ENCODE results near the gene RBMXL3.
"Not testable (repeated sequence)": the region's sequence is repeated elsewhere in the genome, so short reads cannot be mapped to it uniquely, and the experiment has no call there.

Gene RBMXL3

DNA sequence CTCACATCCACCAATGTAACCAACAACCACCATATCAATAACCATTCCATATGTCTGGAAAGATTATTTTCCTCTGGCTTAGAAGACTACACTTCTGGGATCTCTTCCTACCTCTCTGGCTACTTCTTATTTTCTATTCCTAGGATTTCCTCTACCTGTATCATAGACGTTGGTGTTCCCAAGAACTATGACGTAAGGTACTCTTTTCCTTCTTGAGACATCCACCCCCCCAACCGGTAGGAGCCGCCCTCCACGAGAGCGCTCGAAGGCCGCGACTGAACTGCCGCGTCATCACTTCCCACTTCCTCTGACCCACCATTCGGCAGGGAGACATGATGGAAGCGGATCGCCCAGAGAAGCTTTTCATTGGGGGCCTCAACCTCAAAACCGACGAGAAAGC lies at the start of gene RBMXL3:
TSS of gene RBMXL3 (plus strand) at position 301 of the 400 bp plus-strand sequence. CDS start at position 333, 32 bp downstream.
- no peak for DNase-seq

DNA sequence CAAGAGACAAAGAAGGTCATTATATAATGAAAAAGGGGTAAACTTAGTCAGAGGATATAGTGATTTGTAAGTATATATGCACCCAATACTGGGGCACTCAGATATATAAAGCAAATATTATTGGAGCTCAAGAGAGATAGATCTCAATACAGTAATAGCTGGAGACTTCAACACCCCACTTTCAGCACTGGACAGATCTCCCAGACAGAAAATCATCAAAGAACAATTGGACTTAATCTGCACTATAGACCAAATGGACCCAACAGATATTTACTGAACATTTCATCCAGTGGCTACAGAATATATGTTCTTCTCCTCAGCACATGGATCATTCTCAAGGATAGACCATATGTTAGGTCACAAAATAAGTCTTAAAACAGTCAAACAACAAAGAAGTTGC lies 47.2 kb upstream of the RBMXL3 start:
- DNase-seq: no peak

DNA sequence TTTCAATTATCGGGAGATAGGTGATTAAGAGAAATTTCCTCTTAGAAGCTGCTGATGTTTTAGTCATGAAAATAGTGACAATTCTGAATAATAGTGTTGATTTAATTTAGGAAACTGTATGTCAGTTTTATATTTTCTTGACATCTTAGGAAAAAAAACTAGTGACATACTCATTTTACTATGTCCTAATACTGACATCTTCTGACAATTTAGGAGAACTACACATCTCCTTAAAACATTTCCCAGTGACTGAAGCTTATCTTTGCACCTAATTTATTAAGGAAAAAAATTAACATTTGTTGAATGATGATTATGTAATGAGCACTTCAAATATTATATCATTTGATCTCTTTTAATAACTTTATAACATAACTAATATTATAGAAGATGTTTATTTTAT lies 42.0 kb upstream of the RBMXL3 start:
- DNase-seq: no peak

DNA sequence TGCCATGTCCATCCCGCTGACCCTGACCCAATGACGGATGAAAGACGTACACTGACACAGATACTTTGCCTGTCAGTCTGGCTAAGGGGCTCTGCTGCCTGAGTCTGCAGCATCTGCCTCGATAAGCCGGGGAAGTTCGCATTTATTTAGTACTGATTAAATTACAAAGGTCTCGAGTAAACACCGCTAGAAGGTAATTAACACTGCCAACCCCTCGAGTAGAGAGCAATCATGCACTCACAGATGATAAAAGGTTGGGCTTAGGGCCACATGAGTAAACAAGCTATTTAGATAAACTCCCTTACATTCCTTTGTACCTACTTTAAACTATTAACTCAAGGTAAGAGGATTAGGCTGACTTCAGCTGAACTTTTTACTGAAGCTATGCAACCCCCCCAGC lies 16.0 kb upstream of the RBMXL3 start:
- DNase-seq: no peak

DNA sequence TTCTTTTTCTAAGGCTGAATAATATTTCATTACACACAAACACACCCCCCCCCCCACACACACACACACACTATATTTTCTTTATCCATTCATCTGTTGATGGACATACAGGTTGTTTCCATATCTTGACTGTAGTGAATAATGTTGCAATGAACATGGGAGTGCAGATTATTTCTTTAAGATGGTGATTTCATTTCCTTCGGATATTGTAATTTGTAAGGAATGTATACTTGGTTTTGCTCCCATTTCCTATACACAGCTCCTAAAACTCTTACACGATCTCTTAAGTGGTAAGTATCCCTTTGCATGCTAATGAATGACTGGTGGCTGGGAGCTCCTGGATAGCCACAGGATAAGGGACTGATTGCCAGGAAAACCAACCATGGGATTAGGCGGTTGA lies 14.7 kb upstream of the RBMXL3 start:
- no peak for DNase-seq

DNA sequence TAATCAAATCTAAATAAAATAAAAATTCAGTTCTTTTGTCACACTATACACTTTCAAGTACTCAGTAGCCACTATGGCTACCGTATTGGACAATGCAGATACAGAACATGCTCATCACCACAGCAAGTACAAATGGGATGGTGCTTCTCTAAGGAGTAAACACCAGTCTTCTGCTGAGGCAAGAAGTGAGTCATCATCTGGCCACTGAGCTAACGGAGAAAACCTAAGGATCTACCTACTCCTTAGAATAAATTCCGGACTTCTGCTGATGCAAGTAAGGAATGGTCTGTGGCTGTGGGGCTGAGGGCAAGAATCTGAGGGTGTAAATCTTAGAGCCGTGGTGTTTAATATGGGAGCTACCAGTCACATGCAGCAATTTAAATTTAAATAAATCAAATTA lies 11.3 kb upstream of the RBMXL3 start:
- DNase-seq: no peak

DNA sequence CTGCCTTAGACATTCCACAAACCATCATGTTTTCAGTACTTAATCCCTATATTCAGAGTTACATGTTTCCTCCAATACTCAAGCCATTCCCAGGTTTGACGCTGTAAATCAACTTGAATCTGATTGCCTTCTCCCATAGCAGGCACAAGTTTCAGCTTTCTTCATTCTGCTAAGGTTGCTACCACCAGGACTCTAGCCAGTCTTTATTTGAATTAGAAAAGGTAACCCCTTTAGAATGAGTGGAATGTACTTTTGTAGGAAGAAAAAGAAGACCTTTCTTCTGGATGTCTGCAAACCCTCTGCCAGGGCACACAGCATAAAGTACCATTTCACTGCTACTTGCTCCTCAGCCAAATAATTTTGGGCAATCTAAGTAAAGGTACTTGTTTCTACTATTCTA lies 10.7 kb upstream of the RBMXL3 start:
- no peak for DNase-seq

DNA sequence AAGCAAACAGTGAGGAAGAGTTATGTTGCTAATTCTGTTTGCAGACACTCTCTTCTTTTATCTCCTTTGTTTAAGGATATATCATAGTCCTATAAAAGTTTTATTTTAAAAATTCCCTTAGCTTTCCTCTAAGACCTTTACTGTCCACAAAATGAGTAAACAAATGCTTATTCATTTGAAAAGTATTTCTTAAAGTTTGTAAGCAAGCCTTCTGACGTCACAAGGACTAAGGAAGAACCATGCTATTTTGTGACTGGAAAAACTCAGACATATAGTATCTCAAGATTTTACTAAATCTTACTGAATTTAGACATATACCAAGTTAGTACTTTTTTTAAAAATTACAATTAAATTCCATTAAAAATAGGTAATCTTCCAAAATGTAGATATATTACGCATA lies 5.2 kb upstream of the RBMXL3 start:
- DNase-seq: no peak

DNA sequence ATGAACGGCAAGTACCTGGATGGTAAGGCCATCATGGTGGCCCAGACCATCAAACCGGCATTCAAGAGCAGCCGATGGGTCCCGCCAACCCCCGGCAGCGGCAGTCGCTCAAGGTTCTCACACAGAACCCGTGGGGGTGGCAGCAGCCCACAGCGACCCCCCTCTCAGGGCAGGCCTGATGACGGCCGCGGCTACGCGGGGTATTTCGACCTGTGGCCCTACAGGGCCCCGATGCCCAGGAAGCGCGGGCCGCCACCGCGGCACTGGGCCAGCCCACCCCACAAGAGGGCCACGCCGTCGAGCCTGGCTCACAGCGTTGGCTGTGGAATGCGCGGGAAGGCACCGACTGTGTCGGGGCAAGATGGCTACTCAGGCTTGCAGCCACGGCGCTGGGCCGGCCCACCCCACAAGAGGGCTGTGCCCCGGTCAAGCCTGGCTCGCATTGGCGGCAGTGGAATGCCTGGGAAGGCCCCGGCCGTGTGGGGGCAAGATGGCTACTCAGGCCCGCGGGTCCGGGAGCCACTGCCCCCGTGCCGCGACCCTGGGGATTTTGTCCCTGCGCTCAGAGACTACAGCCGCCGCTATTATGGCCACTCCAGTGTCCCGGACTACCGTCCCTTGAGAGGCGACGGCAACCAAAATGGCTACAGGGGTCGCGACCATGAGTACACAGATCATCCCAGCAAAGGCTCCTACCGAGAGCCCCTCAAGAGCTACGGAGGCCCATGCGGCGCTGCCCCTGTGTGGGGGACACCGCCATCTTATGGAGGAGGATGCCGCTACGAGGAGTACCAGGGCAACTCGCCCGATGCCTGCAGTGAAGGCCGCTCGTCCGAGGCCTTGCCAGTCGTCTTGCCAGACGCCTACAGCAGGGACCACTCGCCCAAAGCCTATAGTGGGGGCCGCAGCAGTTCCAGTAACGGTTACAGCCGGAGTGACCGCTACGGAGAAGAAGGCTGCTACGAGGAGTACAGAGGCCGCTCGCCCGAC lies 731 bp downstream of the RBMXL3 start:
- no peak for DNase-seq

DNA sequence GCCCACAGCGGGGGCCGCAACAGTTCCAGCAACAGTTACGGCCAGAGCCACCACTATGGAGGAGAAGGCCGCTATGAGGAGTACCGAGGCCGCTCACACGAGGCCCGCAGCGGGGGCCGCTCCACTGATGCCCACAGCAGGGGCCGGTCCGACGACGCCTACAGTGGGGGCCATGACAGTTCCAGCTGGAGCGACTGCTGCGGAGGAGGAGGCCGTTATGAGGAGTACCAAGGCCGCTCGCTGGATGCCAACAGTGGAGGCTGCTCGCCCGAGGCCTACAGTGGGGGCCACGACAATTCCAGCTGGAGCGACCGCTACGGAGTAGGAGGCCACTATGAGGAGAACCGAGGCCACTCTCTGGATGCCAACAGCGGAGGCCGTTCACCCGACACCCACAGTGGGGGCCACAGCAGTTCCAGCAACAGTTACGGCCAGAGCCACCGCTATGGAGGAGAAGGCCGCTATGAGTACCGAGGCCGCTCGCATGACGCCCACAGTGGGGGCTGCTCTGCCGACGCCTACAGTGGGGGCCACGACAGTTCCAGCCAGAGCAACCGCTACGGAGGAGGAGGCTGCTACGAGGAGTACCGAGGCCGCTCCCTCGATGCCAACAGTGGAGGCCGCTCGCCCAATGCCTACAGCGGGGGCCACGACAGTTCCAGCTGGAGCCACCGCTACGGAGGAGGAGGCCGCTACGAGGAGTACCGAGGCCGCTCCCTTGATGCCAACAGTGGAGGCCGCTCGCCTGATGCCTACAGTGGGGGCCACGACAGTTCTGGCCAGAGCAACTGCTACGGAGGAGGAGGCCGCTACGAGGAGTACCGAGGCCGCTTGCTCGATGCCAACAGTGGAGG lies 1.7 kb downstream of the RBMXL3 start:
- no peak for DNase-seq

DNA sequence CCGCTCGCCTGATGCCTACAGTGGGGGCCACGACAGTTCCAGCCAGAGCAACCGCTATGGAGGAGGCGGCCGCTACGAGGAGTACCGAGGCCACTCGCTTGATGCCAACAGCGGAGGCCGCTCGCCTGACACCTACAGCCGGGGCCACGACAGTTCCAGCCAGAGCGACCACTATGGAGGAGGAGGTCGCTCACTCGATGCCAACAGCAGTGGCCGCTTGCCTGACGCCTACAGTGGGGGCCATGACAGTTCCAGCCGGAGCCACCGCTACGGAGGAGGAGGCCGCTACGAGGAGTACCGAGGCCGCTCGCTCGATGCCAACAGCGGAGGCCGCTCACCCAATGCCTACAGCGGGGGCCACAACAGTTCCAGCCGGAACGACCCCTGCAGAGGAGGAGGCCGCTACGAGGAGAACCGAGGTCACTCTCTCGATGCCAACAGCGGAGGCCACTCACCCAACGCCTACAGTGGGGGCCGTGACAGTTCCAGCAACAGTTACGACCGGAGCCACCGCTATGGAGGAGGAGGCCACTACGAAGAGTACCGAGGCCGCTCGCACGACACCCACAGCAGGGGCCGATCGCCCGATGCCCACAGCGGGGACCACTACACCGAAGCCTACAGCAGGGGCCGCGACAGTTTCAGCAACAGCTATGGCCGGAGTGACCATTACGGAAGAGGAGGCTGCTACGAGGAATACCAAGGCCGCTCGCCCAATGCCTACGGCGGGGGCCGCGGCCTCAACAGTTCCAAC lies 2.5 kb downstream of the RBMXL3 start:
- DNase-seq: no peak

DNA sequence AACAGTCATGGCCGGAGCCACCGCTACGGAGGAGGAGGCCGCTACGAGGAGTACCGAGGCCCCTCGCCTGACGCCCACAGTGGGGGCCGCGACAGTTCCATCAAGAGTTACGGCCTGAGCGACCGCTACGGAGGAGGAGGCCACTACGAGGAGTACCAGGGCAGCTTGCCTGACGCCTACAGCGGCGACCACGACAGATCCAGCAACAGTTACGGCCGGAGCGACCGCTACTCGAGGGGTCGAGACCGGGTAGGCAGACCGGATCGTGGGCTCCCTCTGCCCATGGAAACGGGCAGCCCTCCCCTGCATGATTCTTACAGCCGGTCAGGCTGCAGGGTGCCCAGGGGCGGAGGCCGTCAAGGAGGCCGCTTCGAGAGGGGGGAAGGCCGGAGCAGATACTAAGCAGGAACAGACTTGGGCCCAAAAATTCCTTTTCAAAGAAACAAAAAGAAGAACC lies 3.1 kb downstream of the RBMXL3 start:
- no peak for DNase-seq

DNA sequence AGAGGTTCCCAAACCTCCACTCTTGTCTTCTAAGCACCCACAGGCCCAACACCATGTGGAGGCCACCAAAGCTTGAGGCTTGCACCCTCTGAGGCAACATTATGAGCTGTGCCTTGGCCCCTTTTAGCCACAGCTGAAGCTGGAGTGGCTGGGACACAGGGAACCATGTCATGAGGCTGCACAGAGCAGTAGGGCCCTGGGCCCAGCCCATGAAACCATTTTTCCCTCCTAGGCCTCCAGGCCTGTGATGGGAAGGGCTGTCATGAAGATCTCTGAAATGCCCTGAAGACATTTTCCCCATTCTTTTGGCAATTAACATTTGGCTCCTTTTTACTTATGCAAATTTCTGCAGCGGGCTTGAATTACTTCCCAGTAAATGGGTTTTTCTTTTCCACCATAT lies 14.8 kb downstream of the RBMXL3 start:
- DNase-seq: no peak

DNA sequence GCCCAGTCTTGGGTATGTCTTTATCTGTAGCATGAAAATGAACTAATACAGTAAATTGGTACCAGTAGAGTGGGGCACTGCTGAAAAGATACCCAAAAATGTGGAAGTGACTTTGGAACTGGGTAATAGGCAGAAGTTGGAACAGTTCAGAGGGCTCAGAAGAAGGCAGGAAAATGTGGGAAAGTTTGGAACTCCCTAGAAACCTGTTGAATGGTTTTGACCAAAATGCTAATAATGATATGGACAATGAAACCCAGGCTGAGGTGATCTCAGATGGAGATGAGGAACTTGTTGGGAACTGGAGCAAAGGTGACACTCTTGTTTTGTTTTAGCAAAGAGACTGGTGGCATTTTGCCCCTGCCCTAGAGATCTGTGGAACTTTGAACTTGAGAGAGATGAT lies 20.3 kb downstream of the RBMXL3 start:
- DNase-seq: not testable (repeated sequence)

DNA sequence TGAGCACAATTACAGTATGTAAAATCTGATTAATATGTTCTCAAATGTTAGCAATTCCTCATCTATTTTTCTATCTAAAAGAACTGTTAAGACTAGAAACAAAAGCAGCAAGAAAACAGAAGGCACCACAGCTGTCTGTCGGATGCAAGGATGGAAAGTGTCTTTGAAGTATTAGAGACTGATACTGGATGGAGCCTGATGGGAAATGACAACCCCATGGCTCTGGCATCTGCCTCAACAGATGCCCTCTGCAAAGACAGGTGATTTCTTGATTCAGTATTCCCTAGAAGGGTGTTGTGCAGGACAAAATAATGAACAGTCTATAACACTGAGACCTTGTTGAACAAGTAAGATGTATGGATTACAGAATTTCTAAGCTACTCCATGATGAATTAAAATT lies 24.9 kb downstream of the RBMXL3 start:
- no peak for DNase-seq

DNA sequence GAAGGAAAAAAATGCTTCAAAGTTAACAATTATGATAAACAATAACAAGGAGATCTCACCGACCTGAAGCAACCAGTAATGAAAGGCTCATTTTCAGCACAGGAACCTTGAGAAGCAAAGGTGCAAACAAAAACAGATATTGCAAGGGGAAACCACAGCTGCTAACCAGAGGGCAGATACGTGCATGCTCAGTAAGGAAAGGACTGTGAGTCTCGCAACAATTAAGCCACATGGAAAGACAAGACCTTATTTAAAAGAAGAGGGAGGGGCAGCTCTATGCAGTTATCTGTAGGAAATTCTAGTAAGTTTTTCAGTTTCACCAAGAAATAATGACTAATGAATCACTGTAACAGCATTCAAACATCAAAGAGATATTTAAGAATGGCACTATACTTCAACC lies 25.4 kb downstream of the RBMXL3 start:
- no peak for DNase-seq

DNA sequence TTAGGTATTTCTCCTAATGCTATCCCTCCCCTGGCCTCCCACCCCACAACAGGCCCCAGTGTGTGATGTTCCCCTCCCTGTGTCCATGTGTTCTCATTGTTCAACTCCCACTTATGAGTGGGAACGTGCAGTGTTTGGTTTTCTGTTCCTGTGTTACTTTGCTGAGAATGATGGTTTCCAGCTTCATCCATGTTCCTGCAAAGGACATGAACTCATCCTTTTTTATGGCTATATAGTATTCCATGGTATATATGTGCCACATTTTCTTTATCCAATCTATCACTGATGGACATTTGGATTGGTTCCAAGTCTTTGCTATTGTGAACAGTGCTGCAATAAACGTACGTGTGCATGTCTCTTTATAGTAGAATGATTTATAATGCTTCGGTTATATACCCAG lies 28.1 kb downstream of the RBMXL3 start:
- DNase-seq: not testable (repeated sequence)

DNA sequence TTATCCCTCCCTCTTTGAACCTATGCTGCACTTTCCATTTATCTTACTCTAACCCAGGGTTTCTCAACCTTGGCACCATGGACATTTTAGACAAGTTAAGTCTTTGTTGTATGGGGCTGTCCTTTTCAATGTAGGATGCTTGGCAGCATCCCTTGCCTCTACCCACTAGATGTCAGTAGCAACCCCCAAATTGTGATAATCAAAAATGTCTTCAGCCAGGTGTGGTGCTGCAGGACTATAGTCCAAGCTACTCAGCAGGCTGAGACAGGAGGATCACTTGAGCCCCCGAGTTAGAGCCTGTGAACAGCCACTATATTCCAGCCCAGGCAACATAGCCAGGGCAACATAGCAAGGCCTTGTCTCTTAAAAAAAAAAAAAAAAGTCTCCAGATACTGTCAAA lies 37.7 kb downstream of the RBMXL3 start:
- DNase-seq: no peak

DNA sequence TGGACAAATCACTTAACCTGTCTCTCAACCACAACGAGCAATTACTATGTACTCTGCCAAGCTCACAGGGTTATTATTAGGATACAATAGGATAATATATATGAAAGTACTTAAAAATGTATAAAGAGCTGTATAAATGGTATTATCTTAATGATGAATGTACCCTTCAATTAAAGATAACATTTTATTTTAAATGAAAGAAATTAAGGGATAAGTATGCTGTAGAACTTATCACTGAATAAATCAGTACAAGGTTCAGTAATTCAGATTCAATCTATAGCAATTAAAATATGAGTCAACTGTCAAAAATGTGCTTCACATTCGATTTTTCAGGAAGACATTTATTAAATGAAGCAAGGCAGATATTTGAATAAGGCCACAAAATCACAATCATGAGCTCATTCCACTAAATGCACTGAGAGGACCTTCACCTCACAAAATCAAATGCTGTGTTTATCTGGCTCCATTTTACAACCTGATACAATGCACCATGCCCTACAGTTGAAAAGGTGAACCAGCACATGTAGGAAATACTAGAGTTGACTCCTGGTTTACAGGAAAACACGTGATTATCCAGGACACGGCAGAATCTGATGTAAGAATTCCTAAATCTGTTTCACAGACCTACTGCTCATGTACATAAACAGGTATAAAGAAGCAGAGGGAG lies 40.3 kb downstream of the RBMXL3 start:
- no peak for DNase-seq

DNA sequence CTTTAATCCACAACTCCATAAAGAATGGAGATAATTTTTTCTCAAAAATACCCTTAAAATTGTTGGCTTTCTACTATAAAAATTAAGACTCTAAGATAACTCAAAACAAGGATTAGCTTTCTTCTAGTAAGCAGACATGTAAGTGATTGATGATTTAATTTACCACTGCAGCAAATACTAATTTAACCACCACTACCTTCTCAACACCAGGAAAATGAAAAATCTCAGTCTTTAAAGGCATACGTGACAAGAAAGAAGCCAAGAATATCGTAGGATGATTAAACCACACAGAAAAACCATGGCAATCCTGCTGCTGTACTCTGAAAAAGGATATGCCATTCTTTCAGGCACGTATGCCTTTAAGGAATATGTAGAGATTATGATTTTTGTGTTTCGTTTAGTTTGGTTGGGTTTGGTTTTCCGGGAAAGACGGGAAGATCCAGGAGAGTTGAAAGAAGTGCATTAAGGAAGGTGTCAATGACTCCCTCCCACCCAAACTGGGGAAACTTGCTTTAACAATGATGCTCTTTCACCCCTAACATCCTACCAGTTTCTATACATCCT lies 43.8 kb downstream of the RBMXL3 start:
- no peak for DNase-seq

DNA sequence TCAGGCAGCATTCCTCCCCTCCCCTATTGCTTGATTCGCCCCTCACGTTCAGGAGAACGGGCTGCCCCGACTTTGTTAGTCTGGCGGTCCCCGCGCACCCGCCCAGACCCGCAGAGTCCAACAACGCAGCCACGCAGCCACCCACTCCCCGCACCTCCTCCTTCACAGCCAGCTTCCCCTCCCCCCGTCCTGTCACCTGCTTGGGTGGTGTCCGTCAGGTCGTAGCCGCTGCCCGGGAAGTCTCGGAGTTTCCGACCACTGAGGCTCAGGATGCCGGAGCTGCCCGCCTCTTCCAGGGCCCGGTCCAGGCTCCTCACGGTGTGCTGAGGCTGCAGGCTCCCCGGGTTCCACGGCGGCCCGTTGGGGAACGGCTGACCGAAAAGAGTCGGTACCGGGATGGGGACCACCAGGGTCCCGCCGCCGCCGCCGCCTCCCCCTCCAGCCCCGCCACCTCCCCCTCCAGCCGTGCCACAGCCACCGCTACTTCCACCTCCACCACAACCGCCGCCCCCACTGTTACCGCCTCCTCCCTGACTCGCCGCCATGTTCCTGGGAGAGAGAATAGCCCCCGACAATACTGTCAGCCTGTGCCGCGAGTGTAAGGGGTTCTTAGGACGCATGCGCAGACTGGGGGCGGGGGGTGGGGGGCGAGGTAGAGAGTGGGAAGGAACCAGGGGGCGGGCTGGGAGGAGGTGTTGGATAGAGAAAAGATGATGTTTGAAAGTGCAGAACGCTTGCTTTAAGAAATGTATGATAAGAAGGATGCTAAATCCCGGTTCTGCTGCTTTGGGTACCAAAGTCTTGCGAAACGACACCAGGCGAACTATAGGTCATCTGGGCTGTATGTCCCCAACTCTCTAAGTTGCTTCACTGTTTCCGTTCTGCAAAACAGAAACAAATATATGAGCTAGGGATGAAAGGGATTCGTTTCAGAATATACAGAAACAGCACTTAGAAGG lies 44.6 kb downstream of the RBMXL3 start, which contains the start of gene LRCH2:
TSS of gene LRCH2 (minus strand) at position 600 of the 959 bp plus-strand sequence. CDS start at position 545, 55 bp downstream.
- no peak for DNase-seq
